K562 (cell line): ENCODE measurements around the gene GFRA1. TPM values are rescaled to one million over a fixed set of nuclear protein-coding genes. Genes with fewer than 3 reads are reported as not detected.

Experiments used
- ATAC-seq: fragments of 200-7000 bp; cut with Tn5 transposase; 3 replicates; pipeline ENCODE4 v1.9.1; 2020; ENCODE audit warnings: moderate library complexity
- BruUV-seq: library from RNA; stranded (reverse); fragments of 400-500 nt; replicated peaks from 2 replicates; lab custom pipeline; 2021; lab: Mats Ljungman, UMichigan
- CTCF ChIA-PET: fragments of 300-600 bp; formaldehyde crosslinking; extraction: SDS; loops from one replicate; lab custom pipeline; 2021; ENCODE audit warnings: low intra/inter-chr PET ratio; lab: Yijun Ruan, JAX
- POLR2A ChIA-PET: fragments of 300-600, 350-650 bp; sonication (Branson Sonifier 250); formaldehyde crosslinking; extraction: SDS; loops from one replicate; lab custom pipeline; 2021; ENCODE audit warnings: antibody characterized with exemption, inconsistent platforms; lab: Yijun Ruan, JAX
- DNase-seq, 4 experiments: peaks; one replicate each; pipeline versions ENCODE4 v3.0.0 to v3.0.0-alpha.2; 2011 to 2018; ENCODE audit warnings: low spot score in 3 of 4, mixed read lengths in 3 of 4; ENCODE audit errors: extremely low read depth in 1 of 4
- FAIRE-seq: peaks from 2 replicates; lab custom pipeline; 2011; peaks lifted over from hg19 to GRCh38; lab: Jason Lieb, UNC
- H2AFZ ChIP-seq: 2 replicates; pipeline ENCODE4 v1.6.0; 2011; ENCODE audit warnings: low read depth, low read length, control low read depth, inconsistent platforms
- H3K27ac ChIP-seq: fragments of 200-600 bp; 3 replicates; pipeline ENCODE4 v1.8.0; 2011; ENCODE audit warnings: low read depth, mild to moderate bottlenecking, control low read depth, inconsistent platforms, low read length, moderate library complexity, mixed read lengths; ENCODE audit errors: extremely low read depth
- H3K27me3 ChIP-seq, 2 experiments: fragments of 300-600 bp in 1 of 2; 2 replicates in 1 of 2; 3 replicates in 1 of 2; pipeline versions ENCODE4 v1.6.0 to v1.8.0; 2011; ENCODE audit warnings: inconsistent platforms in 2 of 2, low read length in 2 of 2, mild to moderate bottlenecking in 1 of 2, mixed read lengths in 1 of 2, moderate library complexity in 1 of 2; ENCODE audit not compliant: control insufficient read depth in 2 of 2, insufficient read depth in 2 of 2
- H3K36me3 ChIP-seq: fragments of 300-600 bp; 3 replicates; pipeline ENCODE4 v1.8.0; 2011; ENCODE audit warnings: mild to moderate bottlenecking, low read length, inconsistent platforms; ENCODE audit not compliant: control insufficient read depth, insufficient read depth
- H3K4me1 ChIP-seq, 2 experiments: fragments of 200-600 bp in 1 of 2; replicated peaks in 1 of 2; 2 replicates in 1 of 2; 3 replicates in 1 of 2; pipeline versions ENCODE4 v1.5.1 to v1.8.0; 2011; ENCODE audit warnings: inconsistent platforms in 2 of 2, low read length in 2 of 2, mild to moderate bottlenecking in 1 of 2, mixed read lengths in 1 of 2, moderate library complexity in 1 of 2; ENCODE audit not compliant: control insufficient read depth in 2 of 2, insufficient read depth in 2 of 2
- H3K4me2 ChIP-seq: 2 replicates; pipeline ENCODE4 v1.6.1; 2011; ENCODE audit warnings: low read length, control low read depth, inconsistent platforms, mixed read lengths; ENCODE audit not compliant: insufficient read depth
- H3K4me3 ChIP-seq: fragments of 200-600 bp; sonication (generic), shearing (Covaris generic); 2 replicates; pipeline ENCODE4 v1.5.1; 2016; ENCODE audit warnings: control low read depth, inconsistent platforms
- H3K79me2 ChIP-seq: fragments of 200-600 bp; 3 replicates; pipeline ENCODE4 v1.8.0; 2011; ENCODE audit warnings: low read length, inconsistent platforms; ENCODE audit not compliant: control insufficient read depth, insufficient read depth
- H3K9ac ChIP-seq, 2 experiments: 2 replicates each; pipeline versions ENCODE4 v1.6.0 to v1.6.1; 2011; ENCODE audit warnings: low read depth in 2 of 2, low read length in 2 of 2, control low read depth in 1 of 2, inconsistent platforms in 1 of 2, mild to moderate bottlenecking in 1 of 2, mixed read lengths in 1 of 2; ENCODE audit not compliant: insufficient read depth in 1 of 2
- H3K9me1 ChIP-seq: one replicate; pipeline ENCODE4 v1.6.0; 2011; ENCODE audit warnings: inconsistent platforms, mild to moderate bottlenecking, low read length, moderate library complexity; ENCODE audit not compliant: control insufficient read depth, insufficient read depth
- H3K9me3 ChIP-seq: replicated peaks from 2 replicates; pipeline ENCODE4 v1.5.1; 2011; ENCODE audit warnings: low read depth, low read length, inconsistent platforms; ENCODE audit not compliant: control insufficient read depth, insufficient read depth
- H4K20me1 ChIP-seq: replicated peaks from 2 replicates; pipeline ENCODE4 v1.6.1; 2011; ENCODE audit warnings: low read length, inconsistent platforms, mixed read lengths; ENCODE audit not compliant: control insufficient read depth, insufficient read depth
- BCLAF1 ChIP-seq, 2 experiments: fragments of 450-650 bp in 1 of 2; IDR thresholded peaks; 2 replicates each; pipeline ENCODE4 v1.6.1; 2011 to 2017; ENCODE audit warnings: low read depth in 2 of 2, antibody characterized with exemption in 1 of 2, borderline replicate concordance in 1 of 2, low read length in 1 of 2, mild to moderate bottlenecking in 1 of 2, mixed read lengths in 1 of 2; ENCODE audit not compliant: control insufficient read depth in 1 of 2
- CLOCK ChIP-seq: fragments of 250-450 bp; sonication (Bioruptor Pico); IDR thresholded peaks from 2 replicates; pipeline ENCODE4 v1.4.0; 2020; ENCODE audit warnings: mild to moderate bottlenecking, moderate library complexity, borderline replicate concordance
- DMBX1 ChIP-seq: fragments of 250-450 bp; sonication (Bioruptor Pico); IDR thresholded peaks from 2 replicates; pipeline ENCODE4 v1.8.0; 2022; ENCODE audit warnings: inconsistent platforms, mild to moderate bottlenecking, moderate library complexity, borderline replicate concordance
- FOXJ3 ChIP-seq: sonication (generic); formaldehyde crosslinking; IDR thresholded peaks from 2 replicates; pipeline ENCODE4 v1.4.0; 2020; ENCODE audit warnings: mild to moderate bottlenecking, missing genetic modification reagents
- HBP1 ChIP-seq: fragments of 450-650 bp; formaldehyde crosslinking; IDR thresholded peaks from 2 replicates; pipeline ENCODE4 v1.4.0; 2022; ENCODE audit warnings: missing genetic modification characterization
- HES1 ChIP-seq: fragments of 450-650 bp; IDR thresholded peaks from 2 replicates; pipeline ENCODE4 v1.6.1; 2016; ENCODE audit warnings: low read depth, mild to moderate bottlenecking, moderate library complexity
- HNRNPH1 ChIP-seq: fragments of 200-400 bp; formaldehyde crosslinking; optimal IDR thresholded peaks from 2 replicates; pipeline ENCODE3; 2017; ENCODE audit warnings: low read depth, mild to moderate bottlenecking, low read length, moderate library complexity
- RBFOX2 ChIP-seq: fragments of 200-400 bp; formaldehyde crosslinking; IDR thresholded peaks from 2 replicates; pipeline ENCODE4 v1.6.1; 2017; ENCODE audit warnings: low read depth, mild to moderate bottlenecking, low read length, moderate library complexity
- RBM34 ChIP-seq: fragments of 200-400 bp; formaldehyde crosslinking; IDR thresholded peaks from 2 replicates; pipeline ENCODE4 v1.6.1; 2018; ENCODE audit warnings: low read length, borderline replicate concordance; ENCODE audit not compliant: insufficient read depth
- ZBTB43 ChIP-seq: sonication (generic); formaldehyde crosslinking; IDR thresholded peaks from 2 replicates; pipeline ENCODE4 v1.8.0; 2023; ENCODE audit warnings: mild to moderate bottlenecking, missing genetic modification reagents
- ZNF311 ChIP-seq: fragments of 250-450 bp; sonication (Bioruptor Pico); IDR thresholded peaks from 2 replicates; pipeline ENCODE4 v1.4.0; 2020; ENCODE audit warnings: mild to moderate bottlenecking, moderate library complexity
- ZNF445 ChIP-seq: fragments of 250-450 bp; sonication (Bioruptor Pico); IDR thresholded peaks from 2 replicates; pipeline ENCODE4 v1.4.0; 2020; ENCODE audit warnings: low read depth, mild to moderate bottlenecking, moderate library complexity
- ZNF57 ChIP-seq: fragments of 450-650 bp; formaldehyde crosslinking; IDR thresholded peaks from 2 replicates; pipeline ENCODE4 v1.4.0; 2020; ENCODE audit warnings: mild to moderate bottlenecking, moderate library complexity
- WGBS: fragments of 100-300 bp; shearing (Covaris generic); methylation state at CpG from one replicate; pipeline ENCODE4 v1.1.6; 2016; ENCODE audit warnings: low coverage, mixed read lengths; ENCODE audit not compliant: insufficient coverage; ENCODE audit errors: missing lambda C conversion rate; 5-methylcytosine and 5-hydroxymethylcytosine counted together
- in situ Hi-C: fragments of 300-500 bp; cut with MboI; formaldehyde crosslinking; loops from 4 replicates; pipeline ENCODE4 v1.15.0; 2018; ENCODE audit warnings: inconsistent platforms, mixed read lengths
- intact Hi-C: fragments of 100-400 bp; cut with micrococcal nuclease; formaldehyde crosslinking; loops from 2 replicates; pipeline ENCODE4 v1.14.2; 2022
- polyA plus RNA-seq, 8 experiments: library from polyadenylated mRNA; depleted of rRNA in 4 of 8; stranded (reverse) in 5 of 8; unstranded in 3 of 8; fragments of >200 nt; fragmentation: Nextera tagmentation in 2 of 8; fragmentation: Illumina TruSeq in 1 of 8; extraction: Ambion mirVana in 2 of 8; extraction: Trizol in 1 of 8; gene quantifications; 2 replicates each; pipeline versions ENCODE4 v1.2.1 to v1.2.3, GENCODE V29; 2011 to 2014; ENCODE audit warnings: inconsistent platforms in 1 of 8, missing spikeins in 1 of 8
- total RNA-seq, 7 experiments: library from RNA; depleted of rRNA in 6 of 7; stranded (reverse); fragments of >200 nt in 6 of 7; fragmentation: Illumina TruSeq in 2 of 7; extraction: Trizol in 2 of 7; gene quantifications; 2 replicates each; pipeline versions ENCODE4 v1.2.1 to v1.2.3, GENCODE V29; 2011 to 2021; ENCODE audit warnings: low replicate concordance in 1 of 7

GFRA1 gene
- total and polyA plus RNA-seq, 9 of the 15 experiments (the other 6 are each of a cell fraction or from before 2014, with no cell fraction given): 0.04 TPM; not detected in 8

GRCh38 chr10:116311016-116311415, 38.0 kb upstream of the GFRA1 start:
- ATAC-seq (no peak), FAIRE-seq (no peak), DNase-seq (no peak)
- BruUV-seq: no TSS peak
- no peaks in the 10 kb centered on the region for H3K4me1 ChIP-seq
- no peaks in the 10 kb centered on the region for H3K36me3 ChIP-seq
- H3K4me3 ChIP-seq: no peak overlapping the region
- no peak overlapping the region for H3K9ac ChIP-seq
- no peaks in the 10 kb centered on the region for H3K79me2 ChIP-seq
- in situ Hi-C loops (no loop called here), intact Hi-C loops (no loop called here)
- H2AFZ ChIP-seq: no peak overlapping the region
- H3K4me2 ChIP-seq: no peak overlapping the region
- no peaks in the 10 kb centered on the region for H4K20me1 ChIP-seq
- H3K27me3 ChIP-seq: no peaks in the 10 kb centered on the region
- H3K9me1 ChIP-seq: no peaks in the 10 kb centered on the region
- H3K27ac ChIP-seq: no peak overlapping the region
- 0% methylated on average over 5 of the region's 5 CpGs for WGBS
- H3K9me3 ChIP-seq: no peaks in the 10 kb centered on the region
- POLR2A ChIA-PET: no interaction called here
- CTCF ChIA-PET: no interaction called here
- TF ChIP-seq BCLAF1 (IDR thresholded peaks at IDR 0.05; ENCODE audit: borderline replicate concordance in 1 of 2, control insufficient read depth in 1 of 2, low read depth in 2 of 2, low read length in 1 of 2) (no peak), HES1 (no peak), HBP1 (CRISPR knock-in tag) (no peak), ZNF311 (CRISPR knock-in tag) (no peak), RBFOX2 (no peak), RBM34 (no peak), DMBX1 (CRISPR knock-in tag) (no peak), FOXJ3 (CRISPR knock-in tag) (no peak), ZBTB43 (CRISPR knock-in tag) (no peak), ZNF445 (CRISPR knock-in tag) (no peak), HNRNPH1 (no peak), CLOCK (CRISPR knock-in tag) (no peak), ZNF57 (no peak)
